GM21367 (cell line): ENCODE data around the gene DGKE.

ENCODE experiments used
- ATAC-seq: cut with Tn5 transposase; IDR thresholded peaks from one replicate; pipeline ENCODE4 v1.9.1; 2021; ENCODE audit not compliant: unreplicated experiment

DGKE gene

DNA sequence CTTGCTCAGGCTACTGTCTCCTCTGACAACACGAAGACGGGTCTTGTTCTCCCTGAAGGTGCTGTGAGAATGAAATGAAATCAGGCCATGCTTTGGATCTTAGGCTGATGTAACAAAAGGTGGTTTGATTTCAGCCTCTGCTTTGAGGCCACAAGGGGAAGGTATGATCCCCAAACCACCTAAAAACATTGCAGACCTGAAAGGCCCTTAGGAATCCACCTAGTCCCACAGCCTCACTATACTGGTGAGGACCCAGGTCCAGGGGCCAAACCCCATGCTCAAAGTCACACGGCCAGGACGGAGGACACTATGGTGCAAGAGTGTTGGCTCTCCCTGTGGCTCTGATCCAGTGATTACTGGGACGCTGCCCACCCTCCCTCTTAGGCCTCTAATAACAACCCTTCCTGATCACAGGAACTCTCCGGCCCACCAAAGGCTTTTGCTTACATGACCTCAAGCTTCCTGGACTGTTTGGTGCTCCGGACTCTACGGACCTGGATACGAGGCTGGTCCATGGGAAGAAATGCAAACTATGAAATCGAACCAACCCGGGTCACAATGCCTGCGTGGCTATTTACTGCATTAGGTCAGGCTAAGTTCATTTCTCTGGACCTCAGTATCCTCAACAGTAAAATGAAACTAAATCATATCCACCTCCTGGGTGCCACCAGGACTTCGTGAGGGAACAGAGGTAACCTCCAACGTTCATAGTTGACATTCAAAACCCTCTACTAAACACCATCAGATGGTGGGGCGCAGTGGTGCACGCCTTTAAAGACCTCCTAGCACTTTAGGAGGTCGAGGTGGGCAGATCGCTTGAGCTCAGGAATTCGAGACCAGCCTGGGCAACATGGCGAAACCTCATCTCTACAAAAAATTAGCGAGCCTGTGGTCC, 78.4 kb downstream of the DGKE start:
- ATAC-seq: no peak

DNA sequence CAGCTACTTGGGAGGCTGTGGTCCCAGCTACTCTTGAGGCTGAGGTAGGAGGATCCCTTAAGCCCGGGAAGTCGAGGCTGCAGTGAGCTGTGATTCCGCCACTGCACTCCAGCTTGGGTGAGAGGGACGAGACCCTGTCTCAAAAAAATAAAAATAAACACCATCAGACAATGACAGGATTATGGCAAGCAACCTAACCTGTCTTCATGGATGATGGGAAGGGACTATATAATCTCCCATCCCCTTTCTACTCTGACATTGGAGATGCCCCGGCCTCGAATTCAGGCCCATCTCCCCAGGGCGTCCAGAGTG, 79.0 kb downstream of the DGKE start:
- ATAC-seq: no peak

DNA sequence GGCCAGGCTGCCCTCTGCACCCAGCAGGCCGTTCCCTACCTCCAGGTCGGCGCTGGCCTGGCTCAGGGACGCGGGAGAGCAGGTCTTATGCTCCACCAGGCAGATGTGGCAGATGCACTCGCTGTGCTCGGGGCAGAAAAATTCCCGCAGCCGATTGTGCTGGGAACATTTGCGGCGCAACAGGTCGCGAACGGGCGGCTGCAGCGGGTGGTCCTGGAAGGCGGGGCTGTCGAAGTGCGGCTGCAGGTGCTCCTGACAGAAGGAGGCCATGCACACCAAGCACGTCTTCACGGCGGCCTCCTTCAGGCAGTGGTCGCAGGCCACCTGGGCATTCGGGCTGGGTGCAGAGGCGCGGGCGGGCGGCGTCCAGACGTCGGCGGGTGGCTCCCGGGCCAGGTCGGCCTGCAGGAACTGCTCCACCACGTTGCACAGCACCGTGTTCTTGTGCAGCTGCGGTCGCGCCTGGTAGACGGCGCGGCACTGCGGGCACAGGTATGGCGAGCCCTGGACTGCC, 79.5 kb downstream of the DGKE start:
- ATAC-seq: peak; percentile 22

DNA sequence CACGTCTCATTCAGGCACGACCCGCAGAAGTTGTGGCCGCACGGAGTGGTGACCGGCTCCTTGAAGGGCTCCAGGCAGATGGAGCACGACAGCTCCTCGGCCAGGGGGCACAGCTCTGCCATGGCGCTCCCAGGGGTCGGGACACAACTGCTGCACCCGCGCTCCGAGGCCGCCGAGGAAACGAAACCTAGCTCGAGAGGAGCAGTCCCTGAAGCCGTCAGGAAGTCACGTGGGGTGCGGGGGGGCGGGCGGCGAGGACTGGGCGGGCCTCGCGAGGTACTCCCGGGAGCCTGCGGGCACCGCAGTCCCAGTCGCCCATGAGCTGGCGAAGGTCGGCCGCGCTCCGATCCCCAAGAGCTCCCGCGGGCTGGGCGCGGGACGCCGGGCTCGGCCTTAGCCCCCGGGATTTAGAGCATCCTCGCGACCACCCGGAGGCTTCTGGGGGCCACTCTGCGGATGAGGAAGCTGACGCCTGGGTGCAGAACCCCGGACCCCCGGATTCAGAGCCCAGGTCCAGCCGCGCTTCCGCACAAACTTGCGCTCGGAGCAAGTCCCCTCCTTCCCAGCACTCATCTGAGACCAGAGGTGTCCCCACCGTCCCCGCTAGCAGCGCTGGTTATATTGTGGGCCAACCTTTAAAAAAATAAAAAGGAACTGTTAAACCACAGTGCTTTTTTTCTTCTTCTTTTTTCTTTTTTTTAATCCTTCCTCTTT, 80.1 kb downstream of the DGKE start, which contains the start of gene TRIM25:
TSS of gene TRIM25 (minus strand) at position 183 of the 714 bp plus-strand sequence. CDS start at position 122, 61 bp downstream.
- ATAC-seq: peak; percentile 61

DNA sequence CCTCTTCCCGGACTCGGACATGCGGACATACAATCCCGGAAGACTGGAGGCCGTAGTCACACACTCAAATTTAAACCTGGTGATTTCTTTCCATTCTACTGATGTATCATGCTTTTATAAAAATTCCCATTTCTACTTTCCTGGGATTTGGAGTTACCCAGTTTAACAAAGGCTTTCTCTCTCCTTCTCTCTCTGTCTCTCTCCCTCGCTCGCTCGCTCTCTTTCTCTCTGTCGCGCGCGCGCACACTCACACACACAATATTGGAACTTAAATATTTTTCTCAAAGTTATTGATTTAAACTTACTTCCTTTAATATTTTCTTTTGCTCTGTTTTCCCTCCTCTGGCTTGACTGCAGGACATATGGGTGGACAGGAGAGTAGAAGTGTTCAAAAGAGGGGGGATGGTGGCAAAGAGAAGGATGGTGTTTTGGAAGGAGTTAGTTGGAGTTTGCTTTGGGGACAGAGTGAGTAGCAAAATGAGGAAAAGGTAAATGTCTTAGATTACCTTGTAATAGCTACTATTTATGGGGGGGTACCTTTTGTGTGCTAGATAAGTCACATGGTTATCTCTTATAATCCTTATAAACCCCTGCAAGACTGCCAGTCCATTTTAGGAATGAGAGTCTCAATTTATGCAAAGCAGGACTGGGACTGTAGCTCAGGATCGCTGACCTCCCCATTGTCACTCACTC, 80.8 kb downstream of the DGKE start:
- ATAC-seq: no peak

DNA sequence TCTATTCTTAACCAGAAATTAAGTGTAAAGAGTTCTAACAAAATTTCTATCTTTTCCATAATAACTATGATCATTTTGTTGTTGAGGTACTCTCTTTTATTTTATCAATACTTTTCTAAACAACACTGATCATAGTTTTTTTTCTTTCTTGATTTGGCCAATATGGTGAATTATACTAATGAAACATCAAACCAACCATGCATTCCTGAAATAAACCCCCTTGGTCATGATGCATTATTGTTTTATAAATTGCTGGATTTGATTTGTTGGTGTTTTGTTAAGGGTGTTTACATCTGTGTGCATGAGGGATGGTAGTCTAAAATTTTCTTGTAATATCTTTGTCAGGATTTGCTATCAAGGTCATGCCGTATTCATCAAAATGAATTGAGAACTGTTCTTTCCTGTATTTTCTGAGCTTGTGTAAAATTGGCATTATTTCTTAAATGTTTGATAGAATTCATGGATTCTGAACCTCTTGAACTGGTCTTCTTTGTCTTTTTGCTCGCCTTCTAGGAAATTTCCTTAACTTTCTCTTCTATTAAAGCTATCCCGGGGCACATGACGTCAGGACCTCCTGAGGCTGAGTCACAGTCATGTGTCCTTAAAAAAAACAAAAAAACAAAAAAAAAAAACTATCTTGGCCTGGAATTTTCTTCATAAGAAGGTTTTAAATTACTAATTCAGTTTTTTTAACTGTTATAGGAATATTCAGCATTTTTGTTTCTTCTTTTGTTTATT, 83.8 kb downstream of the DGKE start:
- ATAC-seq: no peak

DNA sequence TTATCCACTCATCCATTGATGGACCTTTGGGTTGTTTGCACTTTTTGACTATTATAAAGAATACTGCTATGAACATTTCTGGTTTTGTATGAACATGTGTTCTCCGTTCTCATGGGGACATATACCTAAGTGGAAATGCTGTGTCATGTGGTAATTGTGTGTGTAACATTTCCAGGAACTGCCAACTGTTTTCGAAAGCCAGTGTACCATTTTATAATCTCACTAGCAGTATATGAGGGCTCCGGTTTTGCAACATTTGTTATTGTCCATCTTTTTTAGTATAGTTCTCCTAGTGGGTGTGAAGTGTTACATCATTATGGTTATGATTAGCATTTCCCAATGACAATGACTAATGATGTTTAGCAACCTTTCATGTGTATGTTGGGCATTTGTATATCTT, 85.0 kb downstream of the DGKE start:
- ATAC-seq: no peak
